GM12891 (cell line): ENCODE results near the gene UPB1.

ENCODE experiments used
- POLR2A ChIP-seq: IDR thresholded peaks from 2 replicates; pipeline ENCODE4 v1.6.1; 2011; ENCODE audit warnings: low read depth, low read length, control low read depth
- POLR2AphosphoS5 ChIP-seq: IDR thresholded peaks from 2 replicates; pipeline ENCODE4 v1.6.1; 2011; ENCODE audit warnings: low read depth, low read length, control low read depth

DNA sequence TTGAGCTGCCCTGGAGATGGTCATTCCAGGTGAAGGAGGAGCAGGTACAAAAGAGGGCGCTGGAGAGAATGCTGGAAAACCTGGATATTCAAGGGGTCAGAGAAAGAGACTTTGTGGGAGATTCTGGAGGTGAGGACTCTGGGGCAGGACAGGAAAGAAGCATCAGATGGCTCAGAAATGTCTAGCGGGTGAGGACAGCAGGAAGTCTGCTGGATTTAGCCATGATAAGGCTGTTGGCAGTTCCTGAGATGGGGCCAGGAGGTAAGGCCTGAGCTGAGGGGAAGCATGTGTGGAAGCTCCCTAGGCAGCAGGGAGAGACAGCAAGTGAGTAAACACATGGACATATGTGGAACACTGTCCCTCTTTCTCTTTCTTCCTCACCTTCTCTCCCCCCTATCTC lies 1.5 kb downstream of the UPB1 start:
- TF ChIP-seq POLR2AphosphoS5, result no peak
- TF ChIP-seq POLR2A, result no peak
